HG03060 (cell line): Measurements from ENCODE around the gene AGER.
A peak's percentile ranks its signal among the peaks of the same experiment; 100 is the strongest.
"Not testable (repeated sequence)": the region's sequence is repeated elsewhere in the genome, so short reads cannot be mapped to it uniquely, and the experiment has no call there.

Source experiments
- ATAC-seq: cut with Tn5 transposase; IDR thresholded peaks from one replicate; pipeline ENCODE4 v1.9.1; 2021; ENCODE audit warnings: low read depth, moderate number of reproducible peaks; ENCODE audit not compliant: unreplicated experiment

The AGER gene

DNA sequence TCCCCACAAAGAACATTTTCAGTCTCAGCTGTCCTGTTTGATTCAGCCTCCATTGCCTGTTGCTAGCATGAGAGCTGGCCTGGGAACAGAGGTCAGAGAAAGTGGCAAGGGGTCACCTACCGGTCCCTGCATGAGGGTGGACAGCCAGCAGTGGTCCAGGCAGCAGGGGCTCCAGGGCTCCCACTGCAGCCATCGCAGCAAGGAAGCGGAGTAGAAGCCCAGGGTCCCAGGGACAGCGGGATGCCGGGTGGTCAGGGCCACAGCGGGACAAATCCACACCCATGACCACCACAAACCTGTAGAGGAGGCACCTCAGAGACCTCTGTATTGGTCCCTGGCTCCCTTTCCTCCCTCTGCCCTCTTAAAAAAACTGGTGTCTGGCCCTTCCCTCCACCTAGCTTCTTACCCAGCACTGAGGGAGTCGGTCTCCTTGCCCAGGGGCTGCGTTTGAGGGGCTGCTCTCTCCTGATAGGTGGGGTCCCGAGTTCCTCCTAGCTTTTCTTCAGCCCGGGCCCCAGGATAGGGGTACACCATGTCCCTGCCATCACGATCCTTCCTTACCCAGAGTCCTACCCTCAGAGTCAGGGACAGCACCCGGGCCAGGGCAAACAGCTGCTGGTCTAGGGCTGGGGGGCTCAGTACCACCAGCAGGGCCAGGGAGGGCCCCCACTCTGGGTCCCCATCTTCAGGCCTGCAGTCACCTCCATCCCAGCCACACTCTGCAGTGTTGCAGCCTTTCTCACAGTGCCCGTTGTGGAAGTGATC lies 16.8 kb upstream of the AGER start:
- ATAC-seq, result no peak

DNA sequence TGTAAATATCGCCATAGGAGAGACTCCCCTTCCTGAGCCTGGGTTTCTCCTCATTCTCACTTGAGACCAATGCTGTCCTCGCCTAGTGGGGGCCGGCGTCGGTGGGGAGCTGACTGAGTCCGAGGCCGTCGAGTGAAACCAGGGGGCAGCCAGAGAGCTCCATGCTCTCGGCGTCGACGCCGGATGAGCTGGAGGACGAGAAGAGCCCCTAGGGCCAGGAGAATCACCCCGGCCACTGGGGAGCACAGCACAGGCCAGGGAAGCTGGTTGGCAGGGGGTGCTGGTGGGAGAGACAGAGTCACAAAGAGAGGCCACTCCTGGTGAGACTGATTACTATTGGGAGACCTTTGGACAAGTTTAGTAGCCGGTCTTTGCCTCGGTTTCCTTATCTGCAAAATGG lies 14.8 kb upstream of the AGER start:
- no peak for ATAC-seq

DNA sequence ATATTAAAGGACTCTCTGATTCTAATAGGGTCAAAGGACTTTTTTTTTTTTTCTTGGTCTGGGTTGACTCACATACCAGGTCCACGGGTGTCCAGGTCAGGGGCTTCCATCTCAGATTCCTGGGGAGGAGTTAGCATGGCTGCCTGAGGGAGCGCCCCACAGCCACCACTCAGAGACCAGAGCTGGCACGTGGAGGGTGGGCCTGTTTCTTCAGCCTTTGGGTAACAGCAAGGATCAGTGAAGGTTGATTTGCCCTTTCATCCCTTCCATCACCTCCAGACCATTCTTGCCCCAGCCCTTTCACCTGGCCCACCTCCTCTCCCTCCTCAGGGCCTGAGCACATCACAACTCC lies 14.3 kb upstream of the AGER start:
- no peak for ATAC-seq

DNA sequence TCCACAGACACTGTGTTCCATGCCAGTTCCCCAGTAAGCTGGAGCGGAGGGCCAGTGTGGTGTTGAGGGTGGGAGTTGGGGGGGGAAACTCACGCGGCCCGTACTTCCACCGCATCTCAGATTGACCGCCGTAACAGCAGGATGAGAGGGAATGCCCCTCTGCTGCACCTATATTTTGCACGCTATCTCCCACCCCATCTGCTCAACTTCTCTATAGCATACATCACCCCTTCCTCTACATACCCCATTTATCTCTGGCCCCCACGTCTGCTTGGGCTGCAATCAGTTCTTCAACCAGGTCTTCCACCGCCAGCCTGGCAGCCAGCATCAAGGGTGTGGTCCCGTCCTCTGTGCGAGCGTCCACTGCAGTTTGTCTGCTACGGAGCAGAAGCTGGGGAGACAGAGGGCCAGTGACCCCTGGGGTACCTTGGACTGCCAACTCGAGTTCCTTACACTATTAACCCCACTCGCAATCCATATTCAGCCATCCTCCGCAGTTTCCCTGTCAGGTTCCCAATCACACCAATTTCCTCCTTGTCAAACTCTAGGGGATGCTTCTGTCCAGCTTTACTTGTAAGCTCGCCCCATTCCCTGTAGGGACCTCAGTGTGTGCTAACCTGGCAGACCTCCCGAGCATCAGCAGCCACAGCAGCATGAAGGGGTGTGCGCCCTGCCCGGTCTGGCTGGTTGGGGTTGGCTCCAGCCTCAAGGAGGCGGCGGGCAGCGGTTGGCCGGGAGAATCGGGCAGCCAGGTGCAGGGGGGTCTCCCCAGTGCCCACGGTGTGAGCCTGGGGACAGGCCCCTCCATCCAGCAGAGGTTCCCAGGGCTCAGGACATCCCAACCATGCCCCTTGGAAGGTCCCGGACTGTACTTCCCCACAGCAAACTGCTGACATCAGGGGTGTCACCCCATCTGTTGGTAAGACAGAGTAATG lies 12.9 kb upstream of the AGER start:
- ATAC-seq, result no peak

DNA sequence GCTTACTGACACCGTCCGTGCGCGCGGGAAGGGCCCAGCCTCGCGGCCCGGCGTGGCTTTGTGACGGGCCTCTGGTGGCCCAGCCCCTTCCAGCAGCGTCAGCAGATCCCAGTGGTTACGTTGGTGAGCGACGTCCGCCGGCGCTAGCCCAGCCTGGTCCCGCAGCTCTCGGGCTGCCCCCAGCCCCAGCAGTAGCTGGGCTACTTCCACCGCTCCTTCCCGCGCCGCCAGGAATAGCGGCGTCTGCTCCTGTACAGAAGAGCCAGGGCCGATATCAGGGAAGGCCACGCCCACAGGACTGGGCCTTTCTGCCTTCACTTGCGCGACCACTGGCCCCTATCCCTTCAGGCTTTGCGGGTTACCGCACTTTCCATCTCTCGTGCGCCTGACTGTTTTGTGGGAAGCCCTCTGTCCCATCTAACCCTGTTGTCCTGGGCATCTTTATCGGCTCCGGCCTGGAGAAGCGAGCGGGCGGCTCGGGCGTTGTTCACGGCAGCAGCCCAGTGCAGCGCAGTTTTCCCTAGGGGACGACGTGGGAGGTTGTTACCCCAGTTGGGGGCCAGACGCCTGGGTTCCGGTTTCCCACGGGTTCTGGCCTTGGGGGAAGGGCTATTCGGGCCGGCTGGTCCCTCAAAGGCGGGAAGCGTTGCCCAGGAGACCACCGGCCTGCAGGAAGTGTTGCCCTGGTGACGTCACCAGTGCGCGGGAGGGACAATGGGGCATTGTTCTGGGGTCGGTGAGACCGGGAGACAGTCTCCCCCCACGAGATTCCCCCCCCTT lies 12.0 kb upstream of the AGER start:
- peak; percentile 61 for ATAC-seq

DNA sequence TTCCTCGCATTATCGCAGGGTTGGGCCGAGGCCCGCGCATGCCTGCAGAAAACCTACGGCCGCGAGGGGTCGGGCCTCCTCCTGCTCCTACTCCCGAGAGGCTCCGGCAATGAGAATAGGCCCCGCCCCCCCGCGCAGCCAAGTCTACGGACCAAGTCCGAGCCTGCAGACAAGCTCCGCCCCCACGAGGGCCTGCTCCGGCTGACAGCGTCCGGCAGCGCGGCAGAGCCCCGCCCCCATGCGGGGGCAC lies 11.5 kb upstream of the AGER start:
- ATAC-seq, result no peak

DNA sequence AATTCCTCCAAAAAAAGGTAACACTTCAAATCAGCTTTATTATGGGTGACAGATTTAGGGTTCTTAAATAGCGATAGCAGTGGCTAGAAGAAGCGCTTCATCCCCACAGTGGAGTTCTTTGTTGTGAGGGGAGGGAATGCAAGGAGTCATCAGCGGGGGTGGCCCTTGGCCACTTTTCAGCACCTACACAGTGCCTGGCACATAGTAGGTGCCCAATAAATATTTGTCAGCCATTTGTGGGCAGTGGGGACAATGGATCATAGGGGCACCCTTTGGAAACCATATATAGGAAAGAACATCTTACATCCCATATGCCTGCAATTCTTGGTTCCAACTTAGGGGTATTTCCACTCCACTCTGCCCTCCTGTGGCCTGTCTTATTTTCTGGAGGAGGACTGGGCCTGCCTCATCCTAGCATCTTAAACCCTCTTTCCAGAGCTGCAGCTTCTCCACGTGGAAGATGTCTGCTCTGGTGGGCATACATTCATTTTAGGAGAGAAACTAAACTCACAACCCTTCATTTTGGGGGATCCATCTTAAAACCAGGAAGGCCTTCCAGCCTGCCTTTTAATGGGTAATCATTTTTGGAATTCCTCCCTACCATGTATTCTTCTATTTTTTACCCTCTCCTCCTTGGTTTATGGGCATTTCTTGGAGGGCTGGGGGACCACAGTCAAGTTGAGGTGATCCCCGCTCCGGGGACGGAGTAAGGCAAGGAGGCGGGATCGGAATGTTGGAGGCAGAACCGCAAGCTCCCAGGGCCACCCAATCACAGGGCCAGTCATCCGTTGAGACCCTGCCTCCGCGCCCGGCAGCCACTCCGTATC lies 11.0 kb upstream of the AGER start:
- ATAC-seq, result peak; percentile 42

DNA sequence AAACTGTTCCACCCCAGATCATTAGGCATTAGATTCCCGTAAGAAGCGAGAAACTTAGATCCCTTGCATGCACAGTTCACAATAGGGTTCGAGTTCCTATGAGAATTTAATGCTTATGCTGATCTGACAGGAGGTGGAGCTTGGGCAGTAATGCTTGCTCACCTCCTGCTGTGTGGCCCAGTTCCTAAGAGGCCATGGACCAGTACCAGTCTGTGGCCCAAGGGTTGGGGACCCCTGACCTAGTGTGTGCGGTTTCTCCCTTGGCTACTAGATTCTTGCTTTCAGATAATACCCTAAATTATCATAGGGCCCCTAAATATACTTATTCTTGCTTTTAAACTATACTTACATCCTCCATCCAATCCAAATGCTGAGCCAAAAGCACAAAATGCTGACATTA lies 10.3 kb upstream of the AGER start:
- ATAC-seq, result no peak

DNA sequence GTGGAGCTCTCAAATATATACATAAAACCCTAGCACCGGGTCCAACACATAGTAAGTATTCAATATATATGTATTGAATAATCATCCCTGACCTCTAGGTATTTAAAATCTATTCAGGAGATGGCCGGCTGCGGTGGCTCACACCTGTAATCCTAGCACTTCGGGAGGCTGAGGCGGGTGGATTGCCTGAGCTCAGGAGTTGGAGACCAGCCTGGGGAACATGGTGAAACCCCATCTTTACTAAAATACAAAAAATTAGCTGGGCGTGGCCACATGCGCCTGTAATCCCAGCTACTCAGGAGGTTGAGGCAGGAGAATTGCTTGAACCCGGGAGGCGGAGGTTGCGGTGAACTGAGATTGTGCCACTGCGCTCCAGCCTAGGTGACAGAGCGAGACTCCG lies 9.0 kb upstream of the AGER start:
- not testable (repeated sequence) for ATAC-seq

DNA sequence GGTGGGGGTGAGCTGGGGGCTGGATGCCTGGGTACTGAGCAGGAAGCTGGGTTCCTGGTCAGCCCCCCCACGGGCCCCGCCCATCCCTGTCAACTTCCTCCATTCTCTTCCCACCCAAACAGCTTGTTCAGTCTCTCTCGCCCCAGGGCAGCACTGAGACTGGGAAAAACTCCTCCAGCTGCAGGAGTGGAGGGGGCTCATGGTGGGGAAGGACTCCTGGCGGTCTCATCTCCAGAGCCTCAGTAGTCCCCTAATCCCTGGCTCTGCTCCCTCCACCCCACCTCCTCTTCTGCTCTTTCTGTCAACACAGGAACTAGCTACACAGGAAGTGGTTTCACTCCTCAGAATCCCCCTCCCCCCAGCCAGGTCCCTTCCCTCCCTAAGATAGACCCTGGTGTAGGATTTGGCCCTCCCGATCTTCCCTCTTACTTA lies 8.6 kb upstream of the AGER start, which contains the start of gene GPSM3:
Gene GPSM3, minus strand, starts transcription at position 36 of the 432 bp plus-strand sequence. CDS start 130 bp downstream, outside the sequence.
- ATAC-seq, result no peak

DNA sequence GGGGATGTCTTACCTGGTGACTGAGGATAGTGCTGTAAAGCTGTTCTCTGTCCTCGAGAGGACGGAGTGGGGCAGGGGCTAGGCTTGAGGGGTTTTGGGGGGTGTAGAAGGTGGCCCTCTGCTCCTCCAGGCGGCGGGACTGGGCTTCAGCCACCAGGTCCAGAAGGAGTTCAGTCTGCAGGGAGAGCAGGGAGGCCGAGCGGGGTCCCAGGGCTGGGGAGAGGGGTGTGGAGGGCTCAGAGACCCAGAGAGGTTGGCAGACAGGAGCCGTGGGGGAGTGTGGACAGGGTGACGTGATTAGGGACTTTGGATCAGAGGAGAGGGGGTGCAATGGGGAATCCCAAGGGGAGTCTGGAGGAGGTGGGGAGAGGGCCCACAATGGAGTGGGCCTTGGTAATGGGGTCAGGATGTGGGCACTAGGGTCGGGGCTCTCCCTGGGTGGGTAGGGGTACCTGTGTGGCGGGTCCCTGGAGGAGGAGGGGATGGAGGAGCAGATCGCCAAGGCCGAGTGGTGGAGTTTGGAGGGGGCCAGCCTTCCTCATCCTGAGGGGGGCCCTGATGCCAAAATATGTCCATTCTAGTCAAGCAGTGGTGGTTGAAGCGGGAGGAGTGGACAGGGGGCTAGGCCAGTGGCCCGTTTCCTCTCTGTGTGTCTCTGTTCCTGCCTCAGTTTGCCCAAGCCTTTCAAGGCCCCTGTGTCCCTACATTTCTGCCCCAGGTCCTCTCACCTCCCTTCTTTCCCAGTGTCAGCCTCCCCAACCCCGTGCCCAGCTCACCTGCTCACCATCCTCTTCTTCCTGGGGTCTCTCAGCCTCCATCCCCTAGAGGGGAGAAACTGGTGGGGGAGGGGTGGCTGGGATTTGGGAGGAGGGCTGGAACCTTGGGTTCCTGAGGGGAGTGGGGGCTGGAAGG lies 7.9 kb upstream of the AGER start:
- no peak for ATAC-seq

DNA sequence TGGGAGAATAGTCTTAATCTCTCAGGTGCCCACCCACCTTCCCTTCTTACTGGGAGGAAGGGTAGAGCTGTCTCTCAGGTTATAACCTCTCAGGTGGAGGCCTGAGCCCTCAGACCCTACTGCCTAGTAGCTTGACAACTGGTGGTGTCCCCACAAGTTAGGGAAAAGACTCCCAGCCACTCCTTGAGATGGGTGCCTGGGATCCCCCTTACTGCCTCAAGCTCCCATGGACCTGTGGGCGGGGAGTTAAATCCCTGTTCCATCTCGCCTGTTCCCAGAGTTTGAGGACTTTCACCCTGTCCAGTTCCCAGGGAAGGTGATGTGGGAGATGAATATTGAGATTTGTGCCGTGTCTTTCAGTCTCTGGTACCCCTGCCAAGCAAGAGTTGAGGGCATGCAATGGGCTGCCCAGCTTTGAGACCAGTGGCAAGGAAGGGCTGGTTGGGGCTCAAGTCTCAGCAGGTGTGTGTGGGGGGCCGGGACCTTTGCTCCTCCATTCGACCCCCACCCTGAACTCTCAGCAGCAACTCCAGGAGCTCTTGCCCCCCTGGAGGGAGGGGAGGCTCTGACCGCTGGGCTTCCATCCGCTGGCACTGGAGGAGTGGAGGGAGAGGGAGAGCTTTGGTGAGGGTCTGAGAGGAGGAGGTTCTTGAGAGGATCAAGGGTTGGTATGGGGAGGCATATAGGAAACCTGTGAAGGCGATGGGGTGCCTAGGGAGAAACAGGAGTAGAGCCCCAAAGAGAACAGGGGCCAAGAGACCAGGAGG lies 7.0 kb upstream of the AGER start:
- no peak for ATAC-seq

DNA sequence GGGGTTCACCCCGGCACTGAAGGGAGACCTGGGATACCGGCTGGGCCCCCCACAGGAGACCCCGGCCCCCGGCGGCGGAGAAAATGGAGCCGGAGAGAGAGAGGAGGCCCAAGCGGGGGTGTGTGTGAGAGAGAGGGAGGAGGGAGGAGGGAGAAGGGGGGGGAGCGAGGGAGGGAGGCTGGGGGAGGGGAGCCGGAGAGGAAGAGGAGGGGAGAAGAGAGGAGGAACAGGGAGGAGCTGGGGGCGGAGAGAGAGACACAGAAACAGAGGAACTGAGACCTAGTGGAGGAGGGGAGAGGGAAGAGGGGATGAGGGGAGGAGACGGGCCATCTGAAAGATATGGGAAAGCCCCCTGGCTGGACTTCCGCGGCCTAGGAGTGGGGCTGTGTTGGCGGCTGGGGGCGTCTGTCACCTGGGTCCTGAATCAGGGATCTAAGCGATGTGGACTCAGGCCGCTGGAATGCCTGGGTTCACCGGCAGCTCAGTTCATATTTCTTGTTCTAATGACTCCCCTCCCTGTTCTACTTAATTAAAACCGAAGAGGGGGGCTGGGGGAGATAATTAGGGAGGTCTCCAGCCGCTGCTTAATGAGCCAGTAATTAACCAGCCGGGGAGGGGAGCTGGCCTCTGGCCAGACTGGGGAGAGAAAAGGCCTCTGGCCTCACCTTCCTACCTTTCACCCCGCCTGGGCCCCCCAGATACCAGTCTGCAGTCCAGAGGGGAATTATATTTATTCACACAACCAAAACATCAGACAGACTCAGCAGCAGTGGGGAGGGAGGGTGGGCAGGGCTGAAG lies 6.2 kb upstream of the AGER start, which contains the start of gene PBX2:
Gene PBX2, minus strand, starts transcription at position 149 of the 798 bp plus-strand sequence. CDS start 287 bp downstream, outside the sequence.
- ATAC-seq, result no peak

DNA sequence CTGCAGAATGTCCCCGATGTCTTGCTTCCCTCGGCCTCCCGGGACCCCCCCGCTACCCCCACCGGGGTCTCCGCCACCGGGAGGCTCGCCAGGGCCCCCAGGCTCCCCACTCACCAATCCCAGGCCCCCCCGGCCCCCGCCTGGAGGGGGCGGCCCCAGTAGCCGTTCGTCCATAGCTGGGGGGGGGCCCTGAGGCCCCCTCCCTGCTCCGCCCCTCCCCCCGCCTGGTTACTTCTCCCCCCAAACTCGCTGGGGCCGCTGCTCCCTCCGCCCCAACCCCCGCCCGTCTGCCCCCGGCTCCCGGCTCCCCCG lies 5.6 kb upstream of the AGER start:
- no peak for ATAC-seq

DNA sequence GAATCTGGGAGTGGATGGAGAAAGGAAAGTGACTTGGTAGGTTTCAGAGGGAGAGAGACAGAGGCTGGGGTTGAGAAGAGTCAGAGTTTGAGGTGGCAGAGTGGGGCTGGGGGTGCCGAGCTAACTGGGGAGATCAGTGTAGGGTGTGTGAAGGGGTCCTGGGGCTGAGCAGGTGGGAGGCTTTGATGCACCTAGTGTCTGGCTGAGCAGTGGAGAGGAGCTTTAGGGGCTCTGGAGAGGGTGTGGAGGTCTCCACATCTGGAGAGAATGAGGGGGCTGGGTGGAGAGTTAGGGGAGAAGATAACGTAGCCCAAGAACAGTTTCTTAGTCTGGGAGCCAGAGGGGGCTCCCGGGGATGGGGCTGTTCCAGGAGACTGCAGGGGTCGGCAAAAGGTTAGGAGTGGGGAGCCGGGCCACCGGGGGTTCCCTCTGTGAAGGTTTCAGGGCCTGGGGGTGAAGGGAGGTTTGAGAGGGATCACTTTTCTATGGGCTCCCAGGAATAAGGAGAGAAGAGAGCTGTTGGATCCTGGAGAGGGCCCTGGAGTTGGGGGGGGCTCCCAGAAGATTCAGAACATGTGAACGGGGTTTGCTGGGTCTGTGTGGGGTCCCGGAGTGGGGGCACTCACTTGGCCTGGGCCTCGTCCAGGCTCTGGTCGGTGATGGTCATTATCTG lies 5.2 kb upstream of the AGER start:
- no peak for ATAC-seq

DNA sequence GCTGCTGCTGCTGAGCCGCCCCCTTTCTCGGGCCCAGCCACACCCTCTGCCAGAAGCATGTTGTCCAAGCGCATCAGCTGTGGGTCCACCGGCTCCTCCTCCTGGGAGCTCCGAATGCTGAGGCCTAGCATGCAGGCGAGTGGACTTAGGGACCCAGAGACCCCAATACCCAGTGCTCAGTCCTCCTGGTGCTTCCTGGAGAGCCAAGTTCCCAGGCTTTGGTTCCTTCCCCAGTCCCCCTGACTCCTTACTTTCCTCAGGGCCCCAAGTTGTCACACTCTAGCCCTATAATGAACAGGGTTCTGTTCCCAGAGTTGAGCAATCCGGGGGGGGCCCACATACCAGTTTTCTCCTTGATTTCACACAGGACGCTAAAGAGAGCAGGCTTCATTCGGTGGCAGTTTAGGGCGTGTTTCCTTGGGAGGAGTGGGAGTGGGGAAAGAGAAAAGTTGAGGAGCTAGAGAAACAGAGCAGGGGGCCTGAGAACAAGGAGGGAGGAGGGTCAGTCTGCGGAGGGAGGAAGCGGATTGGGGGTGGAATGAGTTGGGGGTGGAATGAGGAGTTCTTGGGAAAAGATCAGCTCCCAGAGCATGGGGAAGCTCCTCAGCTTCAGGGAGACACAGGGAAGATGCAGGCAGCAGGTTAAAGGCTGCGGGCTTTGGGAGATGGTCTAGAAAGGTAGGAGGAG lies 4.5 kb upstream of the AGER start:
- no peak for ATAC-seq
